HCT116 (cell line): ENCODE data around the gene ACYP1. TPM values are rescaled to one million over a fixed set of nuclear protein-coding genes. Genes with fewer than 3 reads are reported as not detected.

Experiments
- ATAC-seq: fragments of 200-7000 bp; cut with Tn5 transposase; 2 replicates; pipeline ENCODE4 v1.9.1; 2020; ENCODE audit warnings: mild to moderate bottlenecking, moderate library complexity
- BruUV-seq: library from RNA; stranded (reverse); fragments of 400-500 nt; replicated peaks from 2 replicates; lab custom pipeline; 2021; lab: Mats Ljungman, UMichigan
- CTCF ChIA-PET: fragments of 300-600 bp; sonication (Branson Sonifier 250); formaldehyde crosslinking; loops from one replicate; lab custom pipeline; 2021; ENCODE audit warnings: antibody characterized with exemption; lab: Charles Lee
- POLR2A ChIA-PET: fragments of 300-600, 350-600 bp; sonication (Branson Sonifier 250); formaldehyde crosslinking; loops from one replicate; lab custom pipeline; 2021; ENCODE audit warnings: antibody characterized with exemption; lab: Charles Lee
- RAD21 ChIA-PET, 2 experiments: fragments of 300-600 bp; sonication (Branson Sonifier 250); formaldehyde crosslinking; loops; one replicate each; lab custom pipeline; 2023; ENCODE audit warnings: low total read pairs in 2 of 2; ENCODE audit not compliant: uncharacterized antibody in 2 of 2, unreplicated experiment in 2 of 2, low non-redundant PET in 1 of 2; lab: Charles Lee
- DNase-seq: peaks from one replicate; pipeline ENCODE4 v3.0.0-alpha.2; 2010; ENCODE audit warnings: low read depth, low spot score
- H2AFZ ChIP-seq: fragments of 200-600 bp; shearing (Covaris generic), sonication (generic); 2 replicates; pipeline ENCODE4 v1.6.1; 2017; ENCODE audit warnings: low read depth, mixed run types, mixed read lengths, antibody characterized with exemption, low read length; ENCODE audit not compliant: poor library complexity, severe bottlenecking
- H3K27ac ChIP-seq: 2 replicates; pipeline ENCODE4 v1.5.1; 2012; ENCODE audit warnings: low read depth, low read length
- H3K27me3 ChIP-seq: fragments of 200-600 bp; sonication (generic); 2 replicates; pipeline ENCODE4 v1.6.1; 2016; ENCODE audit warnings: mixed run types, low read length, mixed read lengths; ENCODE audit not compliant: insufficient read depth
- H3K36me3 ChIP-seq, 2 experiments: fragments of 200-500 bp in 1 of 2; fragments of 200-600 bp in 1 of 2; sonication (Bioruptor generic) in 1 of 2; sonication (generic) in 1 of 2; 2 replicates each; pipeline versions ENCODE4 v1.5.1 to v1.6.1; 2014 to 2016; ENCODE audit warnings: low read length in 2 of 2, inconsistent platforms in 1 of 2, mixed read lengths in 1 of 2, mixed run types in 1 of 2; ENCODE audit not compliant: insufficient read depth in 2 of 2, control insufficient read depth in 1 of 2
- H3K4me1 ChIP-seq, 2 experiments: fragments of 200-600 bp in 1 of 2; sonication (generic) in 1 of 2; 2 replicates each; pipeline versions ENCODE4 v1.5.1 to v1.6.1; 2012 to 2017; ENCODE audit warnings: low read length in 2 of 2, inconsistent platforms in 1 of 2, mild to moderate bottlenecking in 1 of 2, mixed read lengths in 1 of 2, mixed run types in 1 of 2, moderate library complexity in 1 of 2; ENCODE audit not compliant: insufficient read depth in 2 of 2, control insufficient read depth in 1 of 2
- H3K4me2 ChIP-seq: fragments of 200-600 bp; sonication (generic); 2 replicates; pipeline ENCODE4 v1.6.1; 2017; ENCODE audit warnings: mixed run types, low read length, mixed read lengths
- H3K4me3 ChIP-seq, 2 experiments: fragments of 200-600 bp in 1 of 2; sonication (generic) in 1 of 2; replicated peaks in 1 of 2; 2 replicates each; pipeline ENCODE4 v1.5.1; 2011 to 2016; ENCODE audit warnings: low read length in 2 of 2, control low read depth in 1 of 2, low read depth in 1 of 2, mild to moderate bottlenecking in 1 of 2, mixed read lengths in 1 of 2, mixed run types in 1 of 2
- H3K79me2 ChIP-seq: fragments of 200-600 bp; sonication (generic); 2 replicates; pipeline ENCODE4 v1.6.1; 2017; ENCODE audit warnings: mild to moderate bottlenecking, mixed run types, low read length, moderate library complexity, mixed read lengths; ENCODE audit not compliant: insufficient read depth
- H3K9ac ChIP-seq: fragments of 200-600 bp; sonication (generic); 2 replicates; pipeline ENCODE4 v1.6.1; 2016; ENCODE audit warnings: low read length, mixed read lengths
- H3K9me2 ChIP-seq: fragments of 200-600 bp; sonication (generic), shearing (Covaris generic); 2 replicates; pipeline ENCODE4 v1.6.1; 2017; ENCODE audit warnings: mixed run types, mild to moderate bottlenecking, moderate library complexity; ENCODE audit not compliant: insufficient read depth
- H3K9me3 ChIP-seq, 2 experiments: fragments of 200-500 bp in 1 of 2; fragments of 200-600 bp in 1 of 2; sonication (Bioruptor generic) in 1 of 2; sonication (generic) in 1 of 2; 2 replicates each; pipeline ENCODE4 v1.6.1; 2014 to 2017; ENCODE audit warnings: low read length in 2 of 2, mixed read lengths in 2 of 2, inconsistent platforms in 1 of 2, low read depth in 1 of 2, mild to moderate bottlenecking in 1 of 2, mixed run types in 1 of 2, moderate library complexity in 1 of 2; ENCODE audit not compliant: control insufficient read depth in 1 of 2, insufficient read depth in 1 of 2
- H4K20me1 ChIP-seq: fragments of 200-600 bp; sonication (generic), shearing (Covaris generic); 2 replicates; pipeline ENCODE4 v1.6.1; 2017; ENCODE audit warnings: mixed run types, mild to moderate bottlenecking, moderate library complexity; ENCODE audit not compliant: insufficient read depth
- ATF3 ChIP-seq: IDR thresholded peaks from 2 replicates; pipeline ENCODE4 v1.6.1; 2012
- EZH2 ChIP-seq: fragments of 200-600 bp; sonication (generic); IDR thresholded peaks from 2 replicates; pipeline ENCODE4 v1.6.1; 2017; ENCODE audit warnings: antibody characterized with exemption, mixed run types
- EZH2phosphoT487 ChIP-seq: fragments of 200-600 bp; IDR thresholded peaks from 2 replicates; pipeline ENCODE4 v1.6.1; 2018; ENCODE audit warnings: antibody characterized with exemption, borderline replicate concordance
- FOSL1 ChIP-seq: IDR thresholded peaks from 2 replicates; pipeline ENCODE4 v1.6.1; 2012; ENCODE audit warnings: low read depth
- JUND ChIP-seq: IDR thresholded peaks from 2 replicates; pipeline ENCODE4 v1.6.1; 2012
- SIN3A ChIP-seq: IDR thresholded peaks from 2 replicates; pipeline ENCODE4 v1.6.1; 2012; ENCODE audit warnings: low read depth
- SP1 ChIP-seq: IDR thresholded peaks from 2 replicates; pipeline ENCODE4 v1.6.1; 2012; ENCODE audit warnings: low read depth
- SRF ChIP-seq: IDR thresholded peaks from 2 replicates; pipeline ENCODE4 v1.6.1; 2012; ENCODE audit warnings: low read depth
- TCF7L2 ChIP-seq: IDR thresholded peaks from 2 replicates; pipeline ENCODE4 v1.7.0; 2011; ENCODE audit warnings: borderline replicate concordance, inconsistent platforms; ENCODE audit not compliant: insufficient read depth, insufficient read length; ENCODE audit errors: extremely low read depth
- ZFX ChIP-seq: fragments of 450-650 bp; IDR thresholded peaks from 2 replicates; pipeline ENCODE4 v1.6.1; 2017
- intact Hi-C: fragments of 100-400 bp; cut with micrococcal nuclease; formaldehyde crosslinking; loops from 2 replicates; pipeline ENCODE4 v1.10.0; 2022
- total RNA-seq: library from RNA; stranded (reverse); gene quantifications from one replicate; pipeline ENCODE4 v1.2.1, GENCODE V29; 2021; ENCODE audit not compliant: unreplicated experiment

ACYP1 gene
- total RNA-seq, 1 experiment from 2014 or later, result 30.7 TPM

GRCh38 chr14:75044752-75045151, 19.1 kb downstream of the ACYP1 start:
- no peaks in the 10 kb centered on the region for H3K27me3 ChIP-seq
- H4K20me1 ChIP-seq, result no peaks in the 10 kb centered on the region
- POLR2A ChIA-PET, result no interaction called here
- no peak overlapping the region for H3K9ac ChIP-seq
- H3K36me3 ChIP-seq, result peaks cover 0 to 7% of the 10 kb centered on the region in 2 experiments; a peak in 2 of 4 replicates
- RAD21 ChIA-PET, result no interaction called here
- ATAC-seq (no peak), DNase-seq (no peak)
- intact Hi-C loops, result no loop called here
- H3K4me3 ChIP-seq, result no peak overlapping the region
- H3K4me2 ChIP-seq, result no peak overlapping the region
- H3K9me2 ChIP-seq, result no peaks in the 10 kb centered on the region
- CTCF ChIA-PET, result no interaction called here
- no TSS peak for BruUV-seq
- no peak overlapping the region for H2AFZ ChIP-seq
- no peak for TF ChIP-seq TCF7L2
- TF ChIP-seq ATF3, result no peak
- TF ChIP-seq EZH2phosphoT487, result no peak
- TF ChIP-seq JUND, result no peak
- TF ChIP-seq SIN3A, result no peak
- no peak for TF ChIP-seq FOSL1
- H3K9me3 ChIP-seq, result no peaks in the 10 kb centered on the region
- H3K27ac ChIP-seq, result no peak overlapping the region
- peaks cover 7% of the 10 kb centered on the region; the same call in 1 of the 2 replicates for H3K79me2 ChIP-seq
- H3K4me1 ChIP-seq, result peaks cover 7 to 16% of the 10 kb centered on the region in 2 experiments; a peak in 3 of 4 replicates

- no peak for DNase-seq
- Histone ChIP-seq H3K4me1 (peaks cover 7 to 16% of the 10 kb centered on the region in 2 experiments; a peak in 3 of 4 replicates), H3K4me3 (no peak overlapping the region), H4K20me1 (no peaks in the 10 kb centered on the region), H3K36me3 (peaks cover 0 to 5% of the 10 kb centered on the region in 2 experiments; a peak in 2 of 4 replicates), H3K9me3 (no peaks in the 10 kb centered on the region), H3K9ac (no peak overlapping the region), H3K27me3 (no peaks in the 10 kb centered on the region), H3K27ac (no peak overlapping the region), H3K4me2 (no peak overlapping the region), H3K79me2 (peaks cover 3% of the 10 kb centered on the region; the same call in 1 of the 2 replicates), H2AFZ (no peak overlapping the region), H3K9me2 (no peaks in the 10 kb centered on the region)
- ATAC-seq, result no peak
- TF ChIP-seq TCF7L2 (no peak), EZH2 (no peak), SRF (no peak), ZFX (no peak), FOSL1 (no peak), SP1 (no peak)
- ChIA-PET POLR2A (no interaction called here), RAD21 (no interaction called here), CTCF (no interaction called here)
- no TSS peak for BruUV-seq
- intact Hi-C loops, result no loop called here
Observed at GRCh38 chr14:75044322-75044721, 19.5 kb downstream of the ACYP1 start.
